Neutrophil (primary cell): Measurements from ENCODE around the gene CATSPER3.

Experiments used
- H3K27ac ChIP-seq: fragments of 200-600 bp; sonication (generic); 2 replicates; pipeline ENCODE4 v1.5.1; 2016; ENCODE audit warnings: mild to moderate bottlenecking, moderate library complexity
- H3K27me3 ChIP-seq: fragments of 200-600 bp; sonication (generic); 2 replicates; pipeline ENCODE4 v1.6.0; 2016; ENCODE audit warnings: mild to moderate bottlenecking
- H3K36me3 ChIP-seq: fragments of 200-600 bp; sonication (generic); 2 replicates; pipeline ENCODE4 v1.5.1; 2017
- H3K4me1 ChIP-seq, 2 experiments: fragments of 200-600 bp in 1 of 2; sonication (generic) in 1 of 2; 1 replicate in 1 of 2; 2 replicates in 1 of 2; pipeline versions ENCODE4 v1.5.1 to v1.6.1; 2013 to 2016; ENCODE audit warnings: low read depth in 1 of 2, low read length in 1 of 2, mild to moderate bottlenecking in 1 of 2, moderate library complexity in 1 of 2; ENCODE audit not compliant: control insufficient read depth in 1 of 2, insufficient read depth in 1 of 2
- H3K4me3 ChIP-seq, 2 experiments: fragments of 200-600 bp in 1 of 2; sonication (generic) in 1 of 2; 1 replicate in 1 of 2; 2 replicates in 1 of 2; pipeline ENCODE4 v1.5.1; 2013 to 2016; ENCODE audit warnings: low read depth in 1 of 2, low read length in 1 of 2, mild to moderate bottlenecking in 1 of 2, moderate library complexity in 1 of 2
- H3K9me3 ChIP-seq: fragments of 200-600 bp; sonication (generic); 2 replicates; pipeline ENCODE4 v1.5.1; 2016
- TF ChIP-seq, protein P1 (sequence below): fragments of 200-600 bp; sonication (generic); IDR thresholded peaks from 2 replicates; pipeline ENCODE4 v1.5.1; 2016; ENCODE audit warnings: antibody characterized with exemption

CATSPER3 gene

GRCh38 chr5:134944630-134945029, 23.1 kb upstream of the CATSPER3 start:
- Histone ChIP-seq H3K4me1 (no peaks in the 10 kb centered on the region), H3K27ac (no peak overlapping the region), H3K9me3 (no peaks in the 10 kb centered on the region), H3K4me3 (no peak overlapping the region), H3K27me3 (no peaks in the 10 kb centered on the region), H3K36me3 (peaks cover 4% of the 10 kb centered on the region)
- TF ChIP-seq, protein P1, sequence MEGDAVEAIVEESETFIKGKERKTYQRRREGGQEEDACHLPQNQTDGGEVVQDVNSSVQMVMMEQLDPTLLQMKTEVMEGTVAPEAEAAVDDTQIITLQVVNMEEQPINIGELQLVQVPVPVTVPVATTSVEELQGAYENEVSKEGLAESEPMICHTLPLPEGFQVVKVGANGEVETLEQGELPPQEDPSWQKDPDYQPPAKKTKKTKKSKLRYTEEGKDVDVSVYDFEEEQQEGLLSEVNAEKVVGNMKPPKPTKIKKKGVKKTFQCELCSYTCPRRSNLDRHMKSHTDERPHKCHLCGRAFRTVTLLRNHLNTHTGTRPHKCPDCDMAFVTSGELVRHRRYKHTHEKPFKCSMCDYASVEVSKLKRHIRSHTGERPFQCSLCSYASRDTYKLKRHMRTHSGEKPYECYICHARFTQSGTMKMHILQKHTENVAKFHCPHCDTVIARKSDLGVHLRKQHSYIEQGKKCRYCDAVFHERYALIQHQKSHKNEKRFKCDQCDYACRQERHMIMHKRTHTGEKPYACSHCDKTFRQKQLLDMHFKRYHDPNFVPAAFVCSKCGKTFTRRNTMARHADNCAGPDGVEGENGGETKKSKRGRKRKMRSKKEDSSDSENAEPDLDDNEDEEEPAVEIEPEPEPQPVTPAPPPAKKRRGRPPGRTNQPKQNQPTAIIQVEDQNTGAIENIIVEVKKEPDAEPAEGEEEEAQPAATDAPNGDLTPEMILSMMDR, result no peak

DNA sequence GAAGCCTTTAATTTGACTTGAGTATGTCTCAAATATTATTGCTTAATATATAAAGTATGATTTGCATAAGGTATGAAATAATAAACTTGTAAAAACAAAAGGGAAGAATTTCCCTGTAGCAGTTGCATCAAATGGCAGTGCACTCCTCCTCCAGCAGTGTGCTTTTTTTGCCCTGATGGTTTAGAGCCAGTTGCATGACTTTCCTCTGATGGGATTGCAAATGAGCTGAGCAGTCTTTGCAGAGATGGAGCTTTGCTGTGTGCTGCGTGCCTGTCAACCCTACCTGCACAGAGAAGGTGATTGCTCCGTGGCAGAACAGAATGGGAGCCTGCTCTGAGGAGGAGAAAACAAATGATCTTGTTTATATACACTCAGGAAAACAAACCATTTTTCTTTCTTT, 22.7 kb upstream of the CATSPER3 start:
- TF ChIP-seq, protein P1, result no peak
- Histone ChIP-seq H3K9me3 (no peaks in the 10 kb centered on the region), H3K36me3 (peaks cover 4% of the 10 kb centered on the region), H3K4me3 (no peak overlapping the region), H3K27ac (no peak overlapping the region), H3K27me3 (no peaks in the 10 kb centered on the region), H3K4me1 (no peaks in the 10 kb centered on the region)

- TF ChIP-seq, protein P1, result no peak
- no peaks in the 10 kb centered on the region for H3K9me3 ChIP-seq
- no peak overlapping the region for H3K27ac ChIP-seq
- H3K36me3 ChIP-seq, result no peaks in the 10 kb centered on the region
- H3K27me3 ChIP-seq, result no peaks in the 10 kb centered on the region
- no peak overlapping the region for H3K4me3 ChIP-seq
- H3K4me1 ChIP-seq, result no peaks in the 10 kb centered on the region
Observed at GRCh38 chr5:134948911-134949310, 18.8 kb upstream of the CATSPER3 start.

GRCh38 chr5:134949316-134949715, 18.4 kb upstream of the CATSPER3 start:
- Histone ChIP-seq H3K27me3 (no peaks in the 10 kb centered on the region), H3K4me1 (no peaks in the 10 kb centered on the region), H3K36me3 (no peaks in the 10 kb centered on the region), H3K27ac (no peak overlapping the region), H3K4me3 (no peak overlapping the region), H3K9me3 (no peaks in the 10 kb centered on the region)
- TF ChIP-seq, protein P1, result no peak

DNA sequence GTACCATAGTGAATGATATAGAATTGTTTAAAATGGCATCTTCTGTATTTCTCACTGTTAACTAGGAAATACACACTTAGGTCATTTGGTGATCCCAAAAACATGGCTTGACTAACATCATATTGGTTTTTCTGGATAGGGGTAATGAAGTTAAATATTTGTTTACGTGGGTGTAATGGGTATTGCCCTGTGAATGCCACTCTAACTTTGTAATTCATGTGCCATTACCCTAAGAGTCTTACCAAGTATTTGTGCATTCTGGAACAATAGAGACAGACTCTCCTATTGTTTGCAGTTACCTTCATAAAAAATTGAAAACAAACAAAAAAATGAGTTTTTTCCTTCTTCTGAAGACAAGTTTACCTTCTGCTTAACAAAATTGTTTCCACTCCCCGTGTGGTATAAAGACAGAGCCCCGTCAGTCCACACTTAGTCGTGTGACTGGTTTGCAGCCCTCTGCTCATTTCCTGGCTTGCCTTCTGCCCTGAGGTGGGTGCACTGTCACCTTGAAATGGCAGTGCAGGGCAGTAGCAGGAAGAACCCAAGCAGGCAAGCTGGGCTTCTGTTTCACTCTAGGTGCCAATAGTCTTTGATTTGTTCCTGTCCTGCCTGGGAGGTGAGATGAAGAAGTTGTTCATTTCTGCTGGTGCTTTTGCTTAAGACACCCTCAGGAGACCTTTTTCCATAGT, 9.6 kb upstream of the CATSPER3 start:
- no peaks in the 10 kb centered on the region for H3K27me3 ChIP-seq
- H3K4me1 ChIP-seq, result no peaks in the 10 kb centered on the region
- no peak overlapping the region for H3K4me3 ChIP-seq
- peaks cover 25% of the 10 kb centered on the region for H3K36me3 ChIP-seq
- peaks cover 4% of the 10 kb centered on the region for H3K9me3 ChIP-seq
- TF ChIP-seq, protein P1, result no peak
- H3K27ac ChIP-seq, result no peak overlapping the region
